Measurements from ENCODE around the gene TTC3. TPM values are rescaled to one million over a fixed set of nuclear protein-coding genes. Genes with fewer than 3 reads are reported as not detected.
"Not testable (repeated sequence)": the region's sequence is repeated elsewhere in the genome, so short reads cannot be mapped to it uniquely, and the experiment has no call there.

TTC3 gene
- total RNA-seq, 1 experiment from 2014 or later, result 121 TPM

GRCh38 chr21:37045556-37045955, 27.5 kb upstream of the TTC3 start:
- DNase-seq (no peak), ATAC-seq (no peak)
- ChIA-PET CTCF (no interaction called here), POLR2A (ENCODE audit: unreplicated experiment) (no interaction called here)
- no peaks in the 10 kb centered on the region for H3K9me2 ChIP-seq (replicated peaks; ENCODE audit: low read length)
- no peaks in the 10 kb centered on the region for H3K27me3 ChIP-seq (ENCODE audit: low read length)
- intact Hi-C loops (cut with micrococcal nuclease), result no loop called here
- H2AFZ ChIP-seq (ENCODE audit: low read length), result no peak overlapping the region
- H3K9me3 ChIP-seq (ENCODE audit: low read length), result no peaks in the 10 kb centered on the region
- H3K79me2 ChIP-seq (ENCODE audit: low read length), result no peaks in the 10 kb centered on the region
- H3F3A ChIP-seq (ENCODE audit: low read length, unreplicated experiment), result no peaks in the 10 kb centered on the region
- no peak overlapping the region for H3K4me2 ChIP-seq (ENCODE audit: low read length)
- no peaks in the 10 kb centered on the region for H4K20me1 ChIP-seq (ENCODE audit: low read length)
- H3K4me1 ChIP-seq (ENCODE audit: insufficient read depth, low read length), result peaks cover 21% of the 10 kb centered on the region
- H3K27ac ChIP-seq (ENCODE audit: low read length), result no peak overlapping the region
- H3K9ac ChIP-seq (ENCODE audit: low read length), result no peak overlapping the region
- H3K4me3 ChIP-seq (ENCODE audit: low read length), result no peak overlapping the region
- TF ChIP-seq CTCF (conservative IDR thresholded peaks at IDR 0.05; ENCODE audit: low read depth, low read length) (no peak), EZH2phosphoT487 (IDR thresholded peaks at IDR 0.05; ENCODE audit: borderline replicate concordance, low read length) (no peak), EZH2 (IDR thresholded peaks at IDR 0.05; ENCODE audit: low read length, unreplicated experiment) (no peak)
- no peaks in the 10 kb centered on the region for H3K36me3 ChIP-seq (ENCODE audit: low read depth, low read length)
- BruUV-seq (replicated peaks), result no TSS peak

- peak overlapping the region; percentile 84 for H3K27ac ChIP-seq (ENCODE audit: low read length)
- DNase-seq, result peak; percentile 83
- H2AFZ ChIP-seq (ENCODE audit: low read length), result peak overlapping the region; percentile 69
Observed at GRCh38 chr21:37047079-37047478, 26.0 kb upstream of the TTC3 start.

DNA sequence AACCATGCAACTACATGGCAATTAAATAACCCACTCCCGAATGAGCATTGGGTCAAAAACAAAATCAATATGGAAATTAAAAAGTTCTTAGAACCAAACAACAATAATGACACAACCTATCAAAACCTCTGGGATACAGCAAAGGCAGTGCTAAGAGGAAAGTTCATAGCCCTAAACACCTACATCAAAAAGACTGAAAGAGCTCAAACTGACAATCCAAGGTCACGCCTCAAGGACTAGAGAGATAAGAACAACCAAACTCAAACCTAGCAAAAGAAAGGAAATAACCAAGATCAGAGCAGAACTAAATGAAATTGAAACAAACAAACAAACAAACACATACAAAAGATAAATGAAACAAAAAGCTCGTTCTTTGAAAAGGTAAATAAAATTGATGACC, 23.3 kb upstream of the TTC3 start:
- H3K27me3 ChIP-seq (ENCODE audit: low read length); H3K36me3 ChIP-seq (ENCODE audit: low read depth, low read length); H3K9me2 ChIP-seq (replicated peaks; ENCODE audit: low read length); DNase-seq; H3K9ac ChIP-seq (ENCODE audit: low read length); H3F3A ChIP-seq (ENCODE audit: low read length, unreplicated experiment); H3K4me3 ChIP-seq (ENCODE audit: low read length); H3K27ac ChIP-seq (ENCODE audit: low read length); H2AFZ ChIP-seq (ENCODE audit: low read length); ATAC-seq; H3K9me3 ChIP-seq (ENCODE audit: low read length); intact Hi-C loops (cut with micrococcal nuclease); POLR2A ChIA-PET (ENCODE audit: unreplicated experiment); H3K4me2 ChIP-seq (ENCODE audit: low read length); H3K79me2 ChIP-seq (ENCODE audit: low read length); BruUV-seq (replicated peaks); H4K20me1 ChIP-seq (ENCODE audit: low read length); CTCF ChIA-PET: not testable (repeated sequence)
- H3K4me1 ChIP-seq (ENCODE audit: insufficient read depth, low read length), result peaks cover 21% of the 10 kb centered on the region

More at GRCh38 chr21:37047079-37047478, 26.0 kb upstream of the TTC3 start:
- ChIA-PET CTCF (interaction anchor here (1.1 kb wide), 1 partner anchor 70 kb away, joined by 4 read pairs; no protein-coding TSS in a partner anchor), POLR2A (ENCODE audit: unreplicated experiment) (no interaction called here)
- Histone ChIP-seq H3K4me2 (ENCODE audit: low read length) (peak overlapping the region; percentile 50), H3K9me3 (ENCODE audit: low read length) (no peaks in the 10 kb centered on the region), H3K79me2 (ENCODE audit: low read length) (no peaks in the 10 kb centered on the region), H3K27me3 (ENCODE audit: low read length) (no peaks in the 10 kb centered on the region), H3K9ac (ENCODE audit: low read length) (peak overlapping the region; percentile 67), H3K9me2 (replicated peaks; ENCODE audit: low read length) (no peaks in the 10 kb centered on the region), H3K36me3 (ENCODE audit: low read depth, low read length) (no peaks in the 10 kb centered on the region), H3K4me1 (ENCODE audit: insufficient read depth, low read length) (peaks cover 21% of the 10 kb centered on the region), H3K4me3 (ENCODE audit: low read length) (no peak overlapping the region), H4K20me1 (ENCODE audit: low read length) (no peaks in the 10 kb centered on the region), H3F3A (ENCODE audit: low read length, unreplicated experiment) (no peaks in the 10 kb centered on the region)
- BruUV-seq (replicated peaks), result no TSS peak
- ATAC-seq, result peak; percentile 90
- TF ChIP-seq CTCF (conservative IDR thresholded peaks at IDR 0.05; ENCODE audit: low read depth, low read length), result no peak
- TF ChIP-seq EZH2phosphoT487 (IDR thresholded peaks at IDR 0.05; ENCODE audit: borderline replicate concordance, low read length), result no peak
- no peak for TF ChIP-seq EZH2 (IDR thresholded peaks at IDR 0.05; ENCODE audit: low read length, unreplicated experiment)
- intact Hi-C loops (cut with micrococcal nuclease), result no loop called here
